IMR-90 (cell line): ENCODE data around the gene NEK6.

Source experiments
- BHLHE40 ChIP-seq: fragments of 150-350 bp; IDR thresholded peaks from 2 replicates; pipeline ENCODE4 v1.6.1; 2016; ENCODE audit warnings: mild to moderate bottlenecking, low read depth, low read length
- CEBPB ChIP-seq: IDR thresholded peaks from 2 replicates; pipeline ENCODE4 v1.6.1; 2012; ENCODE audit warnings: low read depth, low read length, improper control_type of control experiment
- CHD1 ChIP-seq: IDR thresholded peaks from 2 replicates; pipeline ENCODE4 v1.6.1; 2012; ENCODE audit warnings: low read depth, low read length, improper control_type of control experiment
- FOS ChIP-seq: fragments of 150-350 bp; IDR thresholded peaks from 2 replicates; pipeline ENCODE4 v1.6.1; 2016; ENCODE audit warnings: low read depth, low read length
- MAZ ChIP-seq: IDR thresholded peaks from 2 replicates; pipeline ENCODE4 v1.6.1; 2012; ENCODE audit warnings: low read depth, mild to moderate bottlenecking, low read length, improper control_type of control experiment, moderate library complexity, borderline replicate concordance
- POLR2A ChIP-seq: IDR thresholded peaks from 2 replicates; pipeline ENCODE4 v1.6.1; 2012; ENCODE audit warnings: mild to moderate bottlenecking, low read depth, low read length
- RAD21 ChIP-seq: IDR thresholded peaks from 2 replicates; pipeline ENCODE4 v1.6.1; 2012; ENCODE audit warnings: low read length, improper control_type of control experiment
- RCOR1 ChIP-seq: IDR thresholded peaks from 2 replicates; pipeline ENCODE4 v1.6.1; 2012; ENCODE audit warnings: mild to moderate bottlenecking, low read length, improper control_type of control experiment; ENCODE audit not compliant: insufficient replicate concordance
- RFX5 ChIP-seq: IDR thresholded peaks from 2 replicates; pipeline ENCODE4 v1.8.0; 2012; ENCODE audit warnings: low read depth, mild to moderate bottlenecking, low read length, moderate library complexity
- TF ChIP-seq, protein P1 (sequence below): conservative IDR thresholded peaks from 2 replicates; pipeline ENCODE4 v1.5.1; 2012; ENCODE audit warnings: mild to moderate bottlenecking, low read depth, low read length, improper control_type of control experiment

DNA sequence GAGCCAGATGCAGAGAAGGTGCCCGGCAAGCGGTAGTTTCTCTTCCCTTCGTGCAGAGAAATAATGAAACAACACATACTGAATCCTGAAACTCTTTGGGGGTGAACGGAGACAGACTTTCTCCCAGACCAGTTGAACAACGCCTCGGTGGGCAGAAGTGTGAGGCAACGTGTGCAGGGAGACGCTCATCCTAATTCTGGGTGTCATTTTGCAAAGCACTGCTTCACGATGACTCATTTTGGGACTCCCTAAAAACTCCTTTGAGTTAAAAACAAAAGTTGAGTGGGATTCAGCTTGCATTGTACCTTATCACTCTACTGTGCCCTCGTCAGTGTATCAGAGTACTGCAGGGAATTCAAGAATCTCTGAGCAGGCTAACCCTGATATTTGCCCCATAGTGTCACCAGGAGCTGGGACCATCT lies 3.5 kb upstream of the NEK6 start:
- TF ChIP-seq, protein P1, sequence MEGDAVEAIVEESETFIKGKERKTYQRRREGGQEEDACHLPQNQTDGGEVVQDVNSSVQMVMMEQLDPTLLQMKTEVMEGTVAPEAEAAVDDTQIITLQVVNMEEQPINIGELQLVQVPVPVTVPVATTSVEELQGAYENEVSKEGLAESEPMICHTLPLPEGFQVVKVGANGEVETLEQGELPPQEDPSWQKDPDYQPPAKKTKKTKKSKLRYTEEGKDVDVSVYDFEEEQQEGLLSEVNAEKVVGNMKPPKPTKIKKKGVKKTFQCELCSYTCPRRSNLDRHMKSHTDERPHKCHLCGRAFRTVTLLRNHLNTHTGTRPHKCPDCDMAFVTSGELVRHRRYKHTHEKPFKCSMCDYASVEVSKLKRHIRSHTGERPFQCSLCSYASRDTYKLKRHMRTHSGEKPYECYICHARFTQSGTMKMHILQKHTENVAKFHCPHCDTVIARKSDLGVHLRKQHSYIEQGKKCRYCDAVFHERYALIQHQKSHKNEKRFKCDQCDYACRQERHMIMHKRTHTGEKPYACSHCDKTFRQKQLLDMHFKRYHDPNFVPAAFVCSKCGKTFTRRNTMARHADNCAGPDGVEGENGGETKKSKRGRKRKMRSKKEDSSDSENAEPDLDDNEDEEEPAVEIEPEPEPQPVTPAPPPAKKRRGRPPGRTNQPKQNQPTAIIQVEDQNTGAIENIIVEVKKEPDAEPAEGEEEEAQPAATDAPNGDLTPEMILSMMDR, result no peak
- TF ChIP-seq POLR2A (no peak), RCOR1 (no peak), BHLHE40 (no peak), FOS (no peak), RAD21 (no peak), CEBPB (no peak), RFX5 (no peak), MAZ (no peak), CHD1 (no peak)
